HepG2 (cell line): ENCODE data around the gene EPHX1. TPM values are rescaled to one million over a fixed set of nuclear protein-coding genes. Genes with fewer than 3 reads are reported as not detected.

Source experiments
- ADNP ChIP-seq: sonication (generic); formaldehyde crosslinking; IDR thresholded peaks from 2 replicates; pipeline ENCODE4 v1.4.0; 2020; ENCODE audit warnings: missing genetic modification reagents
- ATF3 ChIP-seq: sonication (generic); formaldehyde crosslinking; IDR thresholded peaks from 2 replicates; pipeline ENCODE4 v1.4.0; 2020; ENCODE audit warnings: missing genetic modification reagents
- DMAP1 ChIP-seq: IDR thresholded peaks from 2 replicates; pipeline ENCODE4 v1.6.1; 2016
- ELF1 ChIP-seq: sonication (generic); formaldehyde crosslinking; IDR thresholded peaks from 2 replicates; pipeline ENCODE4 v1.4.0; 2020; ENCODE audit warnings: missing genetic modification reagents
- ETV6 ChIP-seq: sonication (generic); formaldehyde crosslinking; conservative IDR thresholded peaks from 2 replicates; pipeline ENCODE4 v1.4.0; 2020; ENCODE audit warnings: missing genetic modification reagents
- GTF3A ChIP-seq: sonication (generic); formaldehyde crosslinking; conservative IDR thresholded peaks from 2 replicates; pipeline ENCODE4 v1.4.0; 2020; ENCODE audit warnings: mild to moderate bottlenecking, missing genetic modification reagents
- HNF1B ChIP-seq: sonication (generic); formaldehyde crosslinking; IDR thresholded peaks from 2 replicates; pipeline ENCODE4 v1.5.1; 2020; ENCODE audit warnings: mild to moderate bottlenecking, moderate library complexity, missing genetic modification reagents
- HNRNPL ChIP-seq: fragments of 200-400 bp; formaldehyde crosslinking; IDR thresholded peaks from 2 replicates; pipeline ENCODE4 v1.6.1; 2017; ENCODE audit warnings: mild to moderate bottlenecking, low read depth, low read length
- LBX2 ChIP-seq: sonication (generic); formaldehyde crosslinking; IDR thresholded peaks from 2 replicates; pipeline ENCODE4 v1.5.0; 2020; ENCODE audit warnings: missing genetic modification reagents, mild to moderate bottlenecking, borderline replicate concordance
- MAFK ChIP-seq, 2 experiments: IDR thresholded peaks in 1 of 2; conservative IDR thresholded peaks in 1 of 2; 2 replicates each; pipeline ENCODE4 v1.6.1; 2011; ENCODE audit warnings: improper control_type of control experiment in 2 of 2, low read length in 2 of 2
- POGK ChIP-seq: sonication (generic); formaldehyde crosslinking; conservative IDR thresholded peaks from 2 replicates; pipeline ENCODE4 v1.8.0; 2022; ENCODE audit warnings: mild to moderate bottlenecking, moderate library complexity, missing genetic modification reagents
- RBFOX2 ChIP-seq: fragments of 200-400 bp; formaldehyde crosslinking; IDR thresholded peaks from 2 replicates; pipeline ENCODE4 v1.6.1; 2017; ENCODE audit warnings: low read depth, mild to moderate bottlenecking, low read length
- SMARCE1 ChIP-seq: fragments of 450-650 bp; IDR thresholded peaks from 2 replicates; pipeline ENCODE4 v1.6.1; 2017; ENCODE audit warnings: borderline replicate concordance
- ZNF281 ChIP-seq: sonication (generic); formaldehyde crosslinking; IDR thresholded peaks from 2 replicates; pipeline ENCODE4 v1.4.0; 2020; ENCODE audit warnings: missing genetic modification reagents, borderline replicate concordance
- ZNF576 ChIP-seq: sonication (generic); formaldehyde crosslinking; IDR thresholded peaks from 2 replicates; pipeline ENCODE4 v1.4.0; 2020; ENCODE audit warnings: mild to moderate bottlenecking, missing genetic modification reagents
- ZNF639 ChIP-seq: conservative IDR thresholded peaks from 2 replicates; pipeline ENCODE4 v1.6.1; 2018; ENCODE audit warnings: missing genetic modification reagents
- ZNF713 ChIP-seq: sonication (generic); formaldehyde crosslinking; IDR thresholded peaks from 2 replicates; pipeline ENCODE4 v1.4.0; 2020; ENCODE audit warnings: mild to moderate bottlenecking, missing genetic modification reagents
- ZNF747 ChIP-seq: sonication (generic); formaldehyde crosslinking; IDR thresholded peaks from 2 replicates; pipeline ENCODE4 v1.8.1; 2023; ENCODE audit warnings: missing genetic modification reagents, mild to moderate bottlenecking, borderline replicate concordance
- ZSCAN5A ChIP-seq: sonication (generic); formaldehyde crosslinking; IDR thresholded peaks from 2 replicates; pipeline ENCODE4 v1.8.0; 2022; ENCODE audit warnings: mild to moderate bottlenecking, missing genetic modification reagents, borderline replicate concordance
- polyA plus RNA-seq, 8 experiments: library from polyadenylated mRNA; depleted of rRNA in 3 of 8; stranded (reverse) in 7 of 8; unstranded in 1 of 8; fragments of >200 nt; fragmentation: Illumina TruSeq in 4 of 8; extraction: Trizol in 4 of 8; gene quantifications; 2 replicates each; pipeline versions ENCODE4 v1.2.1 to v1.2.3, GENCODE V29; 2011 to 2016; ENCODE audit warnings: low read depth in 4 of 8, missing spikeins in 1 of 8, mixed read lengths in 1 of 8; ENCODE audit not compliant: insufficient read depth in 1 of 8
- total RNA-seq, 5 experiments: library from RNA; depleted of rRNA; stranded (reverse); fragments of >200 nt; fragmentation: Illumina TruSeq; extraction: Trizol; gene quantifications; 2 replicates each; pipeline ENCODE4 v1.2.3, GENCODE V29; 2016; ENCODE audit warnings: low read depth in 1 of 5

The EPHX1 gene
- total and polyA plus RNA-seq, 2 of the 13 experiments (the other 11 are each of a cell fraction or from before 2014, with no cell fraction given): 27.7 to 36.5 TPM

GRCh38 chr1:225817611-225818061, 7.7 kb downstream of the EPHX1 start (continued):
- TF ChIP-seq LBX2 (CRISPR knock-in tag) (no peak), DMAP1 (peak; percentile 40; the same call in 1 of the 2 replicates), ADNP (CRISPR knock-in tag) (no peak), ATF3 (CRISPR knock-in tag) (no peak), RBFOX2 (no peak), POGK (CRISPR knock-in tag) (no peak), ZSCAN5A (CRISPR knock-in tag) (no peak), HNRNPL (peak; percentile 88), ELF1 (CRISPR knock-in tag) (no peak), GTF3A (CRISPR knock-in tag) (no peak), ETV6 (CRISPR knock-in tag) (no peak), HNF1B (no peak), SMARCE1 (no peak), ZNF281 (peak; percentile 64; the same call in 1 of the 2 replicates), ZNF576 (no peak), ZNF713 (CRISPR knock-in tag) (no peak), ZNF639 (CRISPR knock-in tag) (no peak), ZNF747 (no peak), MAFK (conservative IDR thresholded peaks at IDR 0.05 in 1 of 2, IDR thresholded peaks at IDR 0.05 in 1 of 2; ENCODE audit: low read length in 2 of 2) (peak; percentile 67 to 85)
